ENCODE results near the gene KIAA1217.

The KIAA1217 gene

DNA sequence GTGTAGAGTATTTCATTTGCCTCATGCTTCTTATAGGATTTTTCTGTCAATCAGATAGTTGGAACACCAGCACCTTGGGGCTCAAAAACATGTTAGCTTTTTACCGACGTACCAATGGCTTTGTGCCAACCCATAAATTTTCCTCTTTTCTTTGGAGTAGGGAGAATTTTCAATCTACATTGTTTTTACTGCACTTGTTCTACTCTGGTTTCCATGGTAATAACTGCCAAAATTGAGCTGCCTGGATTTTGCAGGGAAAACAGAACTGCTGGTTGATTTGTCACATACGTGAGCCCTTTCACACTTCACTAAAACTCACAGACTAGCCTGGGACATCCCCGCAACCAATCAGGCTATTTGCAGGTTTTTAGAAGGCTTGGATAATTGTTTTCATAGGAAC, 325.0 kb downstream of the KIAA1217 start:
- H3K4me1 ChIP-seq, result no peaks in the 10 kb centered on the region
- H3K9me3 ChIP-seq (ENCODE audit: control insufficient read depth, low read length), result no peaks in the 10 kb centered on the region
- no peak overlapping the region for H3K4me2 ChIP-seq (ENCODE audit: low read length)
- H3K79me2 ChIP-seq, result peaks cover 2% of the 10 kb centered on the region
- H3K36me3 ChIP-seq (ENCODE audit: control insufficient read depth, insufficient read depth, low read length), result no peaks in the 10 kb centered on the region
- no peak overlapping the region for H3K27ac ChIP-seq
- no peak overlapping the region for H2AFZ ChIP-seq
- TF ChIP-seq, protein P1, sequence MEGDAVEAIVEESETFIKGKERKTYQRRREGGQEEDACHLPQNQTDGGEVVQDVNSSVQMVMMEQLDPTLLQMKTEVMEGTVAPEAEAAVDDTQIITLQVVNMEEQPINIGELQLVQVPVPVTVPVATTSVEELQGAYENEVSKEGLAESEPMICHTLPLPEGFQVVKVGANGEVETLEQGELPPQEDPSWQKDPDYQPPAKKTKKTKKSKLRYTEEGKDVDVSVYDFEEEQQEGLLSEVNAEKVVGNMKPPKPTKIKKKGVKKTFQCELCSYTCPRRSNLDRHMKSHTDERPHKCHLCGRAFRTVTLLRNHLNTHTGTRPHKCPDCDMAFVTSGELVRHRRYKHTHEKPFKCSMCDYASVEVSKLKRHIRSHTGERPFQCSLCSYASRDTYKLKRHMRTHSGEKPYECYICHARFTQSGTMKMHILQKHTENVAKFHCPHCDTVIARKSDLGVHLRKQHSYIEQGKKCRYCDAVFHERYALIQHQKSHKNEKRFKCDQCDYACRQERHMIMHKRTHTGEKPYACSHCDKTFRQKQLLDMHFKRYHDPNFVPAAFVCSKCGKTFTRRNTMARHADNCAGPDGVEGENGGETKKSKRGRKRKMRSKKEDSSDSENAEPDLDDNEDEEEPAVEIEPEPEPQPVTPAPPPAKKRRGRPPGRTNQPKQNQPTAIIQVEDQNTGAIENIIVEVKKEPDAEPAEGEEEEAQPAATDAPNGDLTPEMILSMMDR (IDR thresholded peaks at IDR 0.05), result no peak
- no peaks in the 10 kb centered on the region for H3K27me3 ChIP-seq (ENCODE audit: control insufficient read depth, insufficient read depth, low read length)
- H3K4me3 ChIP-seq (ENCODE audit: low read depth, low read length), result no peak overlapping the region
- no peak overlapping the region for H3K9ac ChIP-seq

DNA sequence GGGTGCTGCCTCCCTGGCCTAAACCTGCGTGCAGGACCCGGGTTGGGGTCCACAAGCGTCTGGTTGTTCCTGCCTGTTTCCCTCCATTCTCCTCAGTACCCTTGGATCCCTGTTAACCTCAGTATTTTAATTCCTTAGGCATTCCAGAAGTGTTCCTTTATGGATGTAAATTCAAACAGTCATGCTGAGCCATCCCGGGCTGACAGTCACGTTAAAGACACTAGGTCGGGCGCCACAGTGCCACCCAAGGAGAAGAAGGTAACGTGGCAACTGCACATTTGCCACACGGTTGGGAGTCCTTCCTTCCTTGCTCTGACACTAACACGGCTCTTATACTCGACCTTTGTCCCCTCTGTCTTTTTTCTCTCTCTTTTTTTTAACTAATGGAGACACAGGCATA, 327.7 kb downstream of the KIAA1217 start:
- TF ChIP-seq, protein P1 (IDR thresholded peaks at IDR 0.05), result no peak
- H3K79me2 ChIP-seq, result peaks cover 2% of the 10 kb centered on the region

DNA sequence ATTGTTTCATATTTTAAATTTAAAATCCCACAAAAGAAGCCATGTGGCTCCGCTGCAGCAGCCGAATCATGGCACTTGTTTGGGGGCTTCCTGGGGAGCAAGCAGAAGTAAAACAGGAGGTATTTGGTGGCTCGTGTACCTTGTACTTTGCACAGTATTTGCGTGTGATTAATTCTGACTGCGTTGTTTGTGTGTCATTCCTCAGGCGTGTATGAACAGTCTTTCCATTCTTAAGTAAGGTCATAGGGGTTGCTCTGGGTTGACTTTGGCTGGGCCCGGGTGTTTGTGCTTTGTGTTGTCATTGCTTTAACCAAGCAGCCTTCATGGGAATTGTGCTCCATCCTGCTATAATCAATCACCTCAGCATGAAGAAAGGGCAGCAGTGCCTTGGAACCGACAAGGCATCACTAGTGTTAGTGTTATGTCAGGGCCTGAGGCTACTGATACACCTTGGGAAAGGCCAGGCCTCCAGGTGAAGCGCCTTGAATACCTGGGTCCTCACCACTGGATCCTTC, 332.4 kb downstream of the KIAA1217 start:
- H3K27me3 ChIP-seq (ENCODE audit: control insufficient read depth, insufficient read depth, low read length), result no peaks in the 10 kb centered on the region
- H2AFZ ChIP-seq, result no peak overlapping the region
- H3K4me3 ChIP-seq (ENCODE audit: low read depth, low read length), result no peak overlapping the region
- H3K27ac ChIP-seq, result no peak overlapping the region
- no peaks in the 10 kb centered on the region for H3K4me1 ChIP-seq
- H3K9me3 ChIP-seq (ENCODE audit: control insufficient read depth, low read length), result no peaks in the 10 kb centered on the region
- no peaks in the 10 kb centered on the region for H3K36me3 ChIP-seq (ENCODE audit: control insufficient read depth, insufficient read depth, low read length)
- H3K9ac ChIP-seq, result no peak overlapping the region
- no peak overlapping the region for H3K4me2 ChIP-seq (ENCODE audit: low read length)
- H3K79me2 ChIP-seq, result no peaks in the 10 kb centered on the region
- TF ChIP-seq, protein P1 (IDR thresholded peaks at IDR 0.05), result no peak

More for the DNA sequence above, 327.7 kb downstream of the KIAA1217 start:
- Histone ChIP-seq H3K4me3 (ENCODE audit: low read depth, low read length) (no peak overlapping the region), H3K27me3 (ENCODE audit: control insufficient read depth, insufficient read depth, low read length) (no peaks in the 10 kb centered on the region), H3K4me2 (ENCODE audit: low read length) (no peak overlapping the region), H3K9ac (no peak overlapping the region), H2AFZ (no peak overlapping the region), H3K27ac (no peak overlapping the region), H3K9me3 (ENCODE audit: control insufficient read depth, low read length) (no peaks in the 10 kb centered on the region), H3K36me3 (ENCODE audit: control insufficient read depth, insufficient read depth, low read length) (no peaks in the 10 kb centered on the region), H3K4me1 (no peaks in the 10 kb centered on the region)

DNA sequence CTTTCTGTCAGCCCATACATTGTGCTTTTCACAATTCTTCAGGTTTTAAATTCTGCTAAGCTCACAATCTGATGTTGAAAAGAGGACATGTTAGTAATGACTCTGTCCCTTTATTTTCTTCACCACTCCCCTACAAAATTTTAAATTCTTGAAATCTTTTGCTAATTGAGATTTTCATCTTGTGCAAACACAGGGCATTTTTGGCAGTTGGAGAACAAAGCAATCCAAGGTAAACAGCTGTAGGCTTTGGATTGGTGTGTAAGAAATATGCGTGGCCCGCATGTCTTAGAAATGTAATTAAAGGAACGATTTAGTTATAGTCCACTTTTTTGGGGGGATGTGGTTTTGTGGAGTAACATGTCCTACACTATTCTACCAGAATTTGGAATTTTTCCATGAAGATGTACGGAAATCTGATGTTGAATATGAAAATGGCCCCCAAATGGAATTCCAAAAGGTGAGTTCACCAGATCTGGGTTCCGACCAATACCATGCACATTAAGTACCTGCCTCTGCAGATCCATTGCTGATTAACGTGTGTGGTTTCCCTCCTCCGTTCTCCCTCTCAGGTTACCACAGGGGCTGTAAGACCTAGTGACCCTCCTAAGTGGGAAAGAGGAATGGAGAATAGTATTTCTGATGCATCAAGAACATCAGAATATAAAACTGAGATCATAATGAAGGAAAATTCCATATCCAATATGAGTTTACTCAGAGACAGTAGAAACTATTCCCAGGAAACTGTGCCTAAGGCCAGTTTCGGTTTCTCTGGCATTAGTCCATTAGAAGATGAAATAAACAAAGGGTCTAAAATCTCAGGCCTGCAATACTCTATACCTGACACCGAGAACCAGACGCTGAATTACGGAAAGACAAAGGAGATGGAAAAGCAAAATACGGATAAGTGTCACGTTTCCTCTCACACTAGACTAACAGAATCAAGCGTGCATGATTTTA, 333.7 kb downstream of the KIAA1217 start:
- Histone ChIP-seq H3K9ac (no peak overlapping the region), H3K36me3 (ENCODE audit: control insufficient read depth, insufficient read depth, low read length) (no peaks in the 10 kb centered on the region), H2AFZ (no peak overlapping the region), H3K4me3 (ENCODE audit: low read depth, low read length) (no peak overlapping the region), H3K27me3 (ENCODE audit: control insufficient read depth, insufficient read depth, low read length) (no peaks in the 10 kb centered on the region), H3K4me2 (ENCODE audit: low read length) (no peak overlapping the region), H3K79me2 (no peaks in the 10 kb centered on the region), H3K4me1 (no peaks in the 10 kb centered on the region), H3K27ac (no peak overlapping the region), H3K9me3 (ENCODE audit: control insufficient read depth, low read length) (no peaks in the 10 kb centered on the region)
- TF ChIP-seq, protein P1 (IDR thresholded peaks at IDR 0.05), result no peak
